ENCODE measurements around the gene SYNE3.

Gene SYNE3

DNA sequence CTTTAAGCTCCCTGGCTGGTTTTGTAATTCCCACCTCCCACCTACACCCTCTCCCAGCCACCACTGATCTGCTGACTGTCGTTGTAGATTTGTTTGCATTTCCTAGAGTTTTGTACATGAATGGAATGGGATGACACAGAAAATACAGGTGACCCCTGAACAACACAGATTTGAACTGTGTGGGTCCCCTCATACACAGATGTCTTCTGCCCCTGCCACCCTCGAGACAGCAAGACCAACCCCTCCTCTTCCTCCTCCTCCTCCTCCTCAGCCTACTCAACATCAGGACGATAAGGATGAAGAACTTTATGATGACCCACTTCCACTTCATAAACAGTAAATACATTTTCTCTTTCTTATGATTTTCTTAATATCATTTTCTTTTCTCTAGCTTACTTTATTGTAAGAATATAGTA, 28.8 kb downstream of the SYNE3 start:
- DNase-seq: no peak

GRCh38 chr14:95486875-95487668, 29.4 kb downstream of the SYNE3 start:
- no peak for DNase-seq

DNA sequence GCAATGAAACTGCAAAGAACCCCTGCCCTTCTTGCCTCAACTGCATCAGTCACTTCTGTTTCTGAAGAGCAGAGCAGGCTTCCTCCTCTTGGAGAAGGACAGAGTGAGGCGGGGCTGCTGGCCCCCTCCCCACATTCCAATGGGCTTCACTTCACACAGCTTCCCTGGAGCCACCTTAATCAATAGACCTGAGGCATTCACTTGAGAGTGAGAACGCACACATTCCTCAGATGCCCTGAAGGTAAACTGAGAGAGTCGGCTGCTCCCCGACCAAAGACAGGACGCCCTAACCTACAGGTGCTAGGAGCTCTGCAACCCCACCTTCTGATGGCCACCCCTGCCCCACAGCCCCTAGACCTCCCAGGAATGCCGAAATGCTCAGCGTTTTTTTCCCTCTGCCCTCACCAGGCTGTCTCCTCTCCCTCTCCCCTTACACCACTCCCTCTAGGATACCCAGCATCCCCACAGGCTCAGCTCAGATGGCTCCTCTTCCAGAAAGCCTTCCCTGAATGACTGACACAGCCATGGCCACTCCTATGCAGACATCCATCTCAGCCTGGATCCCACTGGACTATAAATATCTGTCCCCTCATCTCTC, 31.1 kb downstream of the SYNE3 start:
- no peak for DNase-seq

DNA sequence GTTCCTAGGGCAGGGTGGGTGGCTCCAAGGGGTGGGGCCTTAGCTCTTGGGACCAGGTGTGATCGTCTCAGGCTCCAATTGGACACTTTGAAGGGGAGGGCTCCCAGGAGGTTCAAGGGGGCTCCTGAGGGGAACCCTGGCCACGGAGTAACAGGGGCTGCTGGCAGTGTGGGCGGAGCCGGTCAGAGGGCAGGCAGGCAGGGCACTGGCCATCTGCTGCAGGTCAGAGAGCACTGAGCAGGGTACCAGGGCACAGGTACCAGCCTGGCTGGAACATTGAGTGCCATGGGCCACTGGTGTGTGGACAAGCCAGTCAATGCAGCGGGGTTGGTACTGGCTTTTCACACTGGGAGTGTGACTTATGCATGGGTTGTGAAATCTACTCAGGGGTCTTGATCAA, 32.2 kb downstream of the SYNE3 start:
- DNase-seq: no peak

DNA sequence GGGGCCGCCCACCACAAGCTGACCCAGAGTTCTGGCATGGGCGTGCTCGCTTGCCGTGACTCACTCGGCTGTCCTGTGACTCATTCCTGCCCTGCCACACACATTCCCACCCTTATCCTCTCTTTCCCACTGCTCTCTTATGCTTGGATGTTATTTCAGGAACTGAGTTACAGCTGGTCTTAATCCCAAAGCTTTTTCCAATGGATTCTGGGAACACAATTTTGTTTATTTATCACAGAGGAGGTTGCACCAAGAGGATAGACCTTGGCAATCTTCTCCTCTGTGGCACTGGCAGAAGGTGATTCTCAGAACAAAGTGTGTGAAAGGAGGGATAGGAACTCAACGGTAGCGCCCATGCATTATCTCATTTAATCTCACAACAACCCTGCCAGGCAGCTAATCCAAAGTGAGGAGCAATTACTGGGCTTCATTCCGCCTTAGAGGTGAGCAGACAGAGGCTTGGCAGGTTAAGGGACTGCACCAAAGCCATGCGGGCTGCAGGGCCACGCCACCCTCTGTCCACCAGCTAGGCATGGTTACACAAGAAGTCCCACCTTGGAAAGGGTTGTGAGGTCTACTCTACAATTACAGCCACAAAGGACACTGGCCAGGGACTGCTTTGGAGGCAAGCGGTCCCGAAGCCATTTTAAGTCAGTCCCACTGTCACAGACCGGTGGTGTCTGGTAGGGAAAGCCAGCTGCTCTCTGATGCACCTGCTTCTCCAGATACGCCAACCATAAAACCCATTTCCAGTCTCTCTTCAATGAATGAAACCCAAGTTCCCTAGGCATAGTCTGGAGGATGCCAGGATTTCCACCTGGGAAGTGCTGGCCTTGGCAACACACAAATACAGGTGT, 32.9 kb downstream of the SYNE3 start:
- DNase-seq: no peak

GRCh38 chr14:95482627-95483308, 33.7 kb downstream of the SYNE3 start:
- no peak for DNase-seq

DNA sequence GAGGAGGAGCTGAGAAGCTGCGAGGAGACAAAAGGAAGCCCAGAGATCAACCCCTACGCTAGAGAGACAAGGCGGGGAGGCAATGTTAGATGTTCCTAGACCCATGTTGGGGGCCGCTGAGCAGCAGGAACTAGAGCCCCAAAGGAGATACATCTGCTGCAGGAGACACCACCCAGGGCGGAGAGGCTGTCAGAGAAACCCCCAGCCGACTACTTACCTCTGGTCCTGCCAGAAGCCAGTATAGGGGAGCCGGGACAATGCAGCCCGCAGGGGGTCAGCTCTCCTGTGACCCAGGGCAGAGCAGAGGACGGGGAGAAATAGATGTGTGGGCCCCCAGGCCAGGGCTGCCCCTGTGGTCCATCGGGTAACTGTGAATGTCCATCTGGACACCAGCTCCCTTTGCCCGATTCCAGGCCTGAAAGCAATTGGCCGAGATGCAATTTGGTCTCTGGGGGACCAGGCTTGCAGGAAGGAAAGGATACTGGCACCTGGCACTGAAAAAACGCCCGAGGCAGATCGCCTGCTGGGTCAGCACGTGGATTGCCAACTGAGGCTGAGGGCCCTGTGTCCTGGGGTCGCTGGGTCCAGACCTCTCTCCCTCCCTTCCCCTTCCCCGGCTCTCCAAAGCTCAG, 34.9 kb downstream of the SYNE3 start:
- DNase-seq: no peak

- no peak for DNase-seq
Observed at GRCh38 chr14:95480887-95481226, 35.6 kb downstream of the SYNE3 start.

- DNase-seq: peak; percentile 62
Observed at GRCh38 chr14:95480109-95480886, 36.2 kb downstream of the SYNE3 start.

DNA sequence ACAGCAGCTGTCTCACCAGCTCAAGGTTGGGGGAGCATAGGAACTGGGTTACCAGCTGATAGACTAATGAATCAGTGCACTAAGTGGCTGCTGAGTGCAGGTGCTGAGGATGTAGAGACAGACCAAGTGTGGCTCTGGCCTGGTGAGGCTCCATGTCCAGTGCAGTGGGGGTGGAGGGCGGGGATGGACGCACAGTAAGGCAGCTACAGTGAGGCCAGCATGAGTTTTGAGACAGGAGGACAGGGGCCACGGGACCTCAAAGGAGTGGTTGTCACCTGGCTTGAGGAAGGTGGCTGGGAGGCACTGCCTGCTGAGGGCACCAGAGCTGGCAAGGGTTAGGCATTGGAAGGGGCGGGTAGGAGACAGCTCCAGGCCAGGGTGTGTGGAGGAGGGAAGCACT, 37.0 kb downstream of the SYNE3 start:
- no peak for DNase-seq

- DNase-seq: no peak
Observed at GRCh38 chr14:95478818-95479217, 37.6 kb downstream of the SYNE3 start.

DNA sequence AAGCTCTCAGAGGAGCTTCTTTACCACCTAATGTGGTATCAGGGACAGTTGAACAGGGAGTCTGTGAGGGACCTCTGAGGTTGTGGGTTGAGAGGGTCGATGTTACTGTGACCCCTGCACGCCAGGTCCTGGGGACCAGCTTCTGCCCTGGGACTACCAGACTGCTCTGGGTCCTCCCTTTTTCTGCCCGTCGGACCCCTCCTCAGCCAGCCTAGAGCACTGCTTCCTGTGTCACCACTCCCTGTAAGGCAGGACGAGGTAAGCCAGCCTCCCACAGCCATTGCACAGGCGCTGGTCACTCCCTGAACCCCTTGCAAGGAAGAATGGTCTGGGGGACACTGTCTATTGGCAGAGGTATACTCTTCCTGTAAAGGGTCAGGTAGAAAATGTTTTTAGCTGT, 38.1 kb downstream of the SYNE3 start:
- DNase-seq: no peak

DNA sequence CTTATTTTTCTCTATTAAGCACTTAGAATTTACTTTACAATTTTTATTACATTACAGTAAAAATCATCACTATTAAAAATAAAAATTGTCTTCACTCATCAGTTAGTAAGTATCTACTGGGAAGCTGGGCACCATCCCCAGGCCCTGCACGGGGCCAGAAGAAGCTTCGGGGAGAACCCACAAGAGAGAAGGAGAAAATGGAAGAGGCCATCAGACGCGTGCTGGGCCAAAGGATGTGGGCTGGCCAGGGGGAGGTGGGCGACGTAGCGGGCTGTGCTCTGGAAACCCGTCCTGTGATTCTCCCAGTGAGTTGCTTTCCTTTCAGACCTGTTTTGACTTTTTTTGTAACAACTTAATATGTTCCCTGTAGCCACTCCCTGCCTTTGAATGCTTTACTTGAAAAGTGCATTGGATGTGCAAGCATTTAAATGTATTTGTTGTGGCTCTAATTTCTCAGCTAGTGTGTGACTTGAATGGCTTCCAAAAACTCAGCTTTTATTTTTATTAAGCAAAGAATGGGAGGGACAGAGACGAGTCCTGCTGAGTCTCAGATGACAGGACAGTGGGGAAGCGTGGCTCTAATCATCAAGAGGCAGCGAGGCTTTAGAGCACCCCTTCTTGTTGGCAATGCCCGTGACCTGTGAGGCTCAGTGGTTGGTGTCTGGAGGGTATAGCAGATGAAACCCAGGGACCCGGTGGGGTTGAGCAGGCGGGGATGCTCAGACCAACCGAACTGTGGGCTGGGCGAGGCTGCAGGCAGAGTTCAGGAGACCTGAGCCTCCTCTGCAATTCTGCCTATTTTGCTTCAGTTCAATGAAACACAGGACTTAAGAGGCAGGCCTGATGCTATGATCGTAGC, 38.8 kb downstream of the SYNE3 start:
- no peak for DNase-seq

GRCh38 chr14:95476747-95477146, 39.7 kb downstream of the SYNE3 start:
- no peak for DNase-seq

- no peak for DNase-seq
Observed at GRCh38 chr14:95475540-95476240, 40.8 kb downstream of the SYNE3 start.

DNA sequence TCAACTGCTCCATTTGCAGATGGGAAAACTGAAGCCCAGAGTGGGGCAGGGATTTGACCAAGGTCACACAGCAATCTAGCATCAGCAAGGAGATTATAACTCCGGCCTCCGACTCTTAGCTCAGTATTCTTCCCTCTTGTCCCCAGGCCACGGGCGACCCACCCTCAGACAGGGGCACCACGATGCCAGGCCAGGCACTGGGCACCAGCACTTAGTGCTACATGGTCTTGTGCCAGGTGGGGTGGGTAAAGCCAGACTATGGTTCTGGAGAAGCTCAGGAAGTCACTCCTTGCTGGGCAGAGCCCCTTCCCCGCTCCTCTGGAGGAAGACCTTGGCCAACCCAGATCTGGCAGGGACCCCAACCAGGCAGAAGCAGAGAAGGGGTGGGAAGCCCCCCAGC, 41.5 kb downstream of the SYNE3 start:
- no peak for DNase-seq

DNA sequence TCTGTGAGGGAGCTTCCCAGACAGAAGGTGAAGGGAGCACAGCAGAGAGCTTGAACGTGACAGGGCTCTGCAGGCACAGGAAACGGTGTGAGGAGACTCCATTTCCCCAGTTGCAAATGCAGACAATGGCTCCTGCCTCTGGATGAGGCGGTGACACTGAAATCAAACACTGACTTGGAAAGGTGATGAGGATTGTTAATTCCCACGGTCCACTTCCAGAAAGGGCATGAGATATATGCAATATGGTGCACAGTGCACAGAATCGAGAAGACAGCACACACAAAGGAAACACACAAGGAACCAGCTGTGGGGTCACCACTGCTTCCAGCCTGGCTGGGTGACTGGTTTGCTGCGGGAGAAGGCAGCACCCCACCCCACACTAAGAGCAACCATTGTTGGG, 42.0 kb downstream of the SYNE3 start:
- no peak for DNase-seq

- DNase-seq: no peak
Observed at GRCh38 chr14:95472819-95473251, 43.6 kb downstream of the SYNE3 start.

- DNase-seq: no peak
Observed at GRCh38 chr14:95471476-95471875, 45.0 kb downstream of the SYNE3 start.

DNA sequence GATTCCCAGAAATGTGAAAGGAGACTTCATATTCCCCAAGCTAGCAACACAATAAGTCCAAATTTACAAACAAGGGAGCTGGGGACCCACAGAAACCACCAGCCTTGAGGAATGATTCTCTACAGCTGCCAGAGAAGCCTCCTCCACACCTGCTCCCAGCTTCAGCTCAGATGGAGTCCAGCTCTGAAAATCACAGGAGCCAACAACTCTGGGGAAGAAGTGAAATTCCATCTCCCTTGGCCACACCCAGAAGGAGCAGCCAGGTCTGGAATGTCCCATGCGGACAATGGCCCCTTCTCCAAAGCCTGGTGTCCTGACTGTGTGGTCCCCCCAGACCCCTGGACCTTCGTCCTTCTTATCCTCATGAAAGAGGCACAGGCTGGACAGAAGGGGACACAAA, 45.4 kb downstream of the SYNE3 start:
- no peak for DNase-seq
